OCI-LY1 (cell line): ENCODE results near the gene C10orf67.

Source experiments
- H2AFZ ChIP-seq: fragments of 200-600 bp; sonication (generic), shearing (Covaris generic); 2 replicates; pipeline ENCODE4 v1.6.0; 2014; ENCODE audit warnings: antibody characterized with exemption, mild to moderate bottlenecking, low read length
- H3F3A ChIP-seq: fragments of 200-600 bp; sonication (generic), shearing (Covaris generic); 2 replicates; pipeline ENCODE4 v1.6.0; 2014; ENCODE audit warnings: mild to moderate bottlenecking, antibody characterized with exemption, low read length, moderate library complexity; ENCODE audit not compliant: insufficient read depth
- H3K27ac ChIP-seq: fragments of 200-600 bp; sonication (generic); 2 replicates; pipeline ENCODE4 v1.5.1; 2014; ENCODE audit warnings: low read length, mixed run types, mild to moderate bottlenecking, low read depth; ENCODE audit not compliant: poor library complexity, severe bottlenecking
- H3K27me3 ChIP-seq: fragments of 200-600 bp; sonication (generic); 2 replicates; pipeline ENCODE4 v1.6.0; 2014; ENCODE audit warnings: antibody characterized with exemption, mild to moderate bottlenecking, low read length, moderate library complexity; ENCODE audit not compliant: insufficient read depth
- H3K36me3 ChIP-seq: fragments of 200-600 bp; sonication (generic); 2 replicates; pipeline ENCODE4 v1.6.1; 2014; ENCODE audit warnings: mild to moderate bottlenecking, antibody characterized with exemption, low read length, moderate library complexity, mixed read lengths; ENCODE audit not compliant: insufficient read depth
- H3K4me1 ChIP-seq: fragments of 200-600 bp; sonication (generic); 2 replicates; pipeline ENCODE4 v1.5.1; 2014; ENCODE audit warnings: mild to moderate bottlenecking, low read length, moderate library complexity; ENCODE audit not compliant: insufficient read depth, severe bottlenecking
- H3K4me2 ChIP-seq: fragments of 200-600 bp; sonication (generic), shearing (Covaris generic); 2 replicates; pipeline ENCODE4 v1.6.1; 2014; ENCODE audit warnings: low read length
- H3K4me3 ChIP-seq: fragments of 200-600 bp; sonication (generic); 2 replicates; pipeline ENCODE4 v1.5.1; 2014; ENCODE audit warnings: low read length, low read depth, mild to moderate bottlenecking, mixed read lengths; ENCODE audit not compliant: poor library complexity, severe bottlenecking
- H3K79me2 ChIP-seq: fragments of 200-600 bp; shearing (Covaris generic); 2 replicates; pipeline ENCODE4 v1.6.1; 2016; ENCODE audit warnings: mixed run types, low read length, mixed read lengths; ENCODE audit not compliant: insufficient read depth
- H3K9ac ChIP-seq: fragments of 200-600 bp; sonication (generic), shearing (Covaris generic); 2 replicates; pipeline ENCODE4 v1.6.1; 2014; ENCODE audit warnings: mild to moderate bottlenecking, low read length, mixed read lengths
- H3K9me2 ChIP-seq: fragments of 200-600 bp; sonication (generic), shearing (Covaris generic); 2 replicates; pipeline ENCODE4 v1.6.1; 2014; ENCODE audit warnings: low read depth, mild to moderate bottlenecking, low read length, mixed read lengths
- H3K9me3 ChIP-seq: fragments of 200-600 bp; shearing (Covaris generic); 2 replicates; pipeline ENCODE4 v1.6.1; 2014; ENCODE audit warnings: low read length, mixed read lengths
- H4K20me1 ChIP-seq: fragments of 200-600 bp; sonication (generic), shearing (Covaris generic); 2 replicates; pipeline ENCODE4 v1.6.0; 2016; ENCODE audit warnings: mild to moderate bottlenecking, low read length; ENCODE audit not compliant: insufficient read depth
- CTCF ChIP-seq: fragments of 200-600 bp; sonication (generic), shearing (Covaris generic); IDR thresholded peaks from 2 replicates; pipeline ENCODE4 v1.5.1; 2017; ENCODE audit warnings: mild to moderate bottlenecking, antibody characterized with exemption, low read length, moderate library complexity, mixed read lengths
- EZH2 ChIP-seq: fragments of 200-600 bp; sonication (generic), shearing (Covaris generic); IDR thresholded peaks from 2 replicates; pipeline ENCODE4 v1.8.0; 2017; ENCODE audit warnings: borderline replicate concordance, mixed run types, mild to moderate bottlenecking, antibody characterized with exemption, low read length, moderate library complexity, mixed read lengths

The C10orf67 gene

GRCh38 chr10:23238015-23238414 is 106.6 kb downstream of the C10orf67 start:
- Histone ChIP-seq H2AFZ (no peak overlapping the region), H3K4me2 (no peak overlapping the region), H4K20me1 (no peaks in the 10 kb centered on the region), H3K9me2 (no peaks in the 10 kb centered on the region), H3K4me1 (no peaks in the 10 kb centered on the region), H3K4me3 (no peak overlapping the region), H3K9ac (no peak overlapping the region), H3K36me3 (no peaks in the 10 kb centered on the region), H3K27me3 (no peaks in the 10 kb centered on the region), H3K9me3 (no peaks in the 10 kb centered on the region), H3F3A (no peaks in the 10 kb centered on the region), H3K79me2 (no peaks in the 10 kb centered on the region), H3K27ac (no peak overlapping the region)
- TF ChIP-seq EZH2, result no peak
- TF ChIP-seq CTCF, result no peak

GRCh38 chr10:23230582-23230981 is 114.0 kb downstream of the C10orf67 start:
- TF ChIP-seq CTCF, result no peak
- TF ChIP-seq EZH2, result no peak
- Histone ChIP-seq H3F3A (no peaks in the 10 kb centered on the region), H3K4me1 (no peaks in the 10 kb centered on the region), H3K9me2 (no peaks in the 10 kb centered on the region), H3K27me3 (no peaks in the 10 kb centered on the region), H3K9me3 (no peaks in the 10 kb centered on the region), H3K27ac (no peak overlapping the region), H4K20me1 (no peaks in the 10 kb centered on the region), H3K36me3 (no peaks in the 10 kb centered on the region), H3K4me2 (no peak overlapping the region), H2AFZ (no peak overlapping the region), H3K79me2 (no peaks in the 10 kb centered on the region), H3K4me3 (no peak overlapping the region), H3K9ac (no peak overlapping the region)

- no peaks in the 10 kb centered on the region for H3K4me1 ChIP-seq
- H2AFZ ChIP-seq, result no peak overlapping the region
- H4K20me1 ChIP-seq, result no peaks in the 10 kb centered on the region
- H3K4me3 ChIP-seq, result no peak overlapping the region
- H3K9me2 ChIP-seq, result no peaks in the 10 kb centered on the region
- no peak overlapping the region for H3K4me2 ChIP-seq
- TF ChIP-seq EZH2 (no peak), CTCF (no peak)
- H3K27ac ChIP-seq, result no peak overlapping the region
- no peaks in the 10 kb centered on the region for H3K36me3 ChIP-seq
- no peaks in the 10 kb centered on the region for H3K27me3 ChIP-seq
- H3K9me3 ChIP-seq, result no peaks in the 10 kb centered on the region
- no peak overlapping the region for H3K9ac ChIP-seq
- no peaks in the 10 kb centered on the region for H3F3A ChIP-seq
- H3K79me2 ChIP-seq, result no peaks in the 10 kb centered on the region
Measured at GRCh38 chr10:23217471-23217870, 127.1 kb downstream of the C10orf67 start.
